Natural killer cell (primary cell): ENCODE results near the gene RAD51B. TPM values are rescaled to one million over a fixed set of nuclear protein-coding genes. Genes with fewer than 3 reads are reported as not detected.

Source experiments
- ATAC-seq, 3 donors: fragments of 150-1000 bp in 2 of 3; fragments of 200-7000 bp in 1 of 3; cut with Tn5 transposase; 1 replicate in 1 of 3; 2 replicates in 2 of 3; pipeline ENCODE4 v1.10.0; 2021; ENCODE audit warnings: mild to moderate bottlenecking in 2 of 3, moderate library complexity in 2 of 3
- DNase-seq, 2 donors: peaks; one replicate each; pipeline versions ENCODE4 v3.0.0 to v3.0.0-alpha.2; 2013 to 2021; ENCODE audit warnings: mixed read lengths in 1 of 2
- H3K27ac ChIP-seq: one replicate; pipeline ENCODE4 v1.5.1; 2013; ENCODE audit warnings: mild to moderate bottlenecking, low read length
- H3K27me3 ChIP-seq: one replicate; pipeline ENCODE4 v1.6.1; 2013; ENCODE audit warnings: low read length; ENCODE audit not compliant: control insufficient read depth, insufficient read depth
- H3K36me3 ChIP-seq: one replicate; pipeline ENCODE4 v1.6.1; 2013; ENCODE audit warnings: low read length; ENCODE audit not compliant: control insufficient read depth, insufficient read depth
- H3K4me1 ChIP-seq: one replicate; pipeline ENCODE4 v1.6.1; 2013; ENCODE audit warnings: low read length; ENCODE audit not compliant: control insufficient read depth, insufficient read depth
- H3K4me3 ChIP-seq: one replicate; pipeline ENCODE4 v1.5.1; 2013; ENCODE audit warnings: low read length
- H3K9me3 ChIP-seq: one replicate; pipeline ENCODE4 v1.6.1; 2013; ENCODE audit warnings: low read length; ENCODE audit not compliant: control insufficient read depth, insufficient read depth
- H3K27ac Mint-ChIP-seq, 2 donors: one replicate each; pipeline ENCODE4 v1.8.0; 2022; ENCODE audit warnings: mild to moderate bottlenecking in 2 of 2, mixed read lengths in 2 of 2, moderate library complexity in 1 of 2
- H3K27me3 Mint-ChIP-seq, 2 donors: one replicate each; pipeline ENCODE4 v1.8.0; 2022; ENCODE audit warnings: low read depth in 2 of 2, mixed read lengths in 2 of 2
- H3K36me3 Mint-ChIP-seq: one replicate; pipeline ENCODE4 v1.8.0; 2022; ENCODE audit warnings: mixed read lengths
- H3K4me1 Mint-ChIP-seq, 2 donors: one replicate each; pipeline ENCODE4 v1.8.0; 2022; ENCODE audit warnings: mixed read lengths in 2 of 2
- H3K4me3 Mint-ChIP-seq: one replicate; pipeline ENCODE4 v1.8.0; 2022; ENCODE audit warnings: mild to moderate bottlenecking, moderate library complexity, mixed read lengths
- H3K9me3 Mint-ChIP-seq, 2 donors: one replicate each; pipeline ENCODE4 v1.8.0; 2022; ENCODE audit warnings: mixed read lengths in 2 of 2
- WGBS: methylation state at CpG from one replicate; pipeline ENCODE4 v1.1.7; 2013; ENCODE audit warnings: missing lambda C conversion rate; ENCODE audit not compliant: insufficient coverage; 5-methylcytosine and 5-hydroxymethylcytosine counted together
- intact Hi-C: fragments of 100-400 bp; cut with micrococcal nuclease; formaldehyde crosslinking; loops from one replicate; pipeline ENCODE4 v1.14.2; 2022
- total RNA-seq, 4 donors: library from RNA; stranded (reverse); fragments of 120-200 nt in 1 of 4; gene quantifications; one replicate each; pipeline versions ENCODE4 v1.2.3 to v1.2.4, GENCODE V29; 2013 to 2022
- TF ChIP-seq, protein P1 (sequence below): fragments of 200-600 bp; IDR thresholded peaks from one replicate; pipeline ENCODE4 v1.8.0; 2022; ENCODE audit warnings: antibody characterized with exemption

The RAD51B gene
- total RNA-seq, 3 donors from 2014 or later (not counting 1 experiment from before 2014, with no cell fraction given): 28.1 to 37.6 (median 28.6) TPM

DNA sequence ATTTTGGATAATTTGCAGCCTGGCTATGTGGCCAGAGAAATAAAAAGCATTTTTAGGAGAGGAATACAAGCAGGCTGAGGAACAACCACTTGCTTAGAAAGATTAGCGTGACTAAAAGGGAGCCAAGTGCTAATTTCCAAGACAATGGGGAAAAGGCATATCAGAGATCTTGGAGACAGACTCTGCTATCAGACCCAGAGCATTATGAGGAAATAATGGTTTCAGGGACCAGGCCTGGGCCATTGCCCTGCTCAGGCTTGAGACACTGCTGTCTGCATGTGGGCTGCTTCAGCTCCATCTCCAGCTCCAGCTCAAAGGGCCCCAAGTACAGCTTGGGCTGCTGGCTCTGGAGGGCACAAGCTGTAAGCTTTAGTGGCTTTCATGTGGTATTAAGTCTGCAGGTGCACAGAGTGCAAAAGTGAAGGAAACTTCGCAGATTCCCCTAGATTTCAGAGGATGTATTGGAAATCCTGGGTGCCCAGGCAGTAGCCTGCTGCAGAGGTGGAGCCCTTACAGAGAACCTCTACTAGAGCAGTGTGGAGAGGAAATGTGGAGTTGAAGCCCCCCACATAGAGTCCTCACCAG is 524.0 kb downstream of the RAD51B start:
- Histone ChIP-seq H3K4me3 (no peak overlapping the region), H3K27me3 (no peaks in the 10 kb centered on the region), H3K27ac (no peak overlapping the region), H3K4me1 (peaks cover 4% of the 10 kb centered on the region), H3K36me3 (no peaks in the 10 kb centered on the region), H3K9me3 (peaks cover 4% of the 10 kb centered on the region)
- H3K4me1 Mint-ChIP-seq: peaks cover 23 to 24% of the 10 kb centered on the region in 2 donors
- H3K27ac Mint-ChIP-seq: no peak overlapping the region
- no peaks in the 10 kb centered on the region for H3K27me3 Mint-ChIP-seq
- intact Hi-C loops: no loop called here
- no peak for DNase-seq
- peaks cover 0 to 2% of the 10 kb centered on the region in 2 donors for H3K9me3 Mint-ChIP-seq
- H3K4me3 Mint-ChIP-seq: no peak overlapping the region
- no peaks in the 10 kb centered on the region for H3K36me3 Mint-ChIP-seq
- TF ChIP-seq, protein P1, sequence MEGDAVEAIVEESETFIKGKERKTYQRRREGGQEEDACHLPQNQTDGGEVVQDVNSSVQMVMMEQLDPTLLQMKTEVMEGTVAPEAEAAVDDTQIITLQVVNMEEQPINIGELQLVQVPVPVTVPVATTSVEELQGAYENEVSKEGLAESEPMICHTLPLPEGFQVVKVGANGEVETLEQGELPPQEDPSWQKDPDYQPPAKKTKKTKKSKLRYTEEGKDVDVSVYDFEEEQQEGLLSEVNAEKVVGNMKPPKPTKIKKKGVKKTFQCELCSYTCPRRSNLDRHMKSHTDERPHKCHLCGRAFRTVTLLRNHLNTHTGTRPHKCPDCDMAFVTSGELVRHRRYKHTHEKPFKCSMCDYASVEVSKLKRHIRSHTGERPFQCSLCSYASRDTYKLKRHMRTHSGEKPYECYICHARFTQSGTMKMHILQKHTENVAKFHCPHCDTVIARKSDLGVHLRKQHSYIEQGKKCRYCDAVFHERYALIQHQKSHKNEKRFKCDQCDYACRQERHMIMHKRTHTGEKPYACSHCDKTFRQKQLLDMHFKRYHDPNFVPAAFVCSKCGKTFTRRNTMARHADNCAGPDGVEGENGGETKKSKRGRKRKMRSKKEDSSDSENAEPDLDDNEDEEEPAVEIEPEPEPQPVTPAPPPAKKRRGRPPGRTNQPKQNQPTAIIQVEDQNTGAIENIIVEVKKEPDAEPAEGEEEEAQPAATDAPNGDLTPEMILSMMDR: no peak
- no peak for ATAC-seq
- 97% methylated on average over 2 of the region's 2 CpGs for WGBS

DNA sequence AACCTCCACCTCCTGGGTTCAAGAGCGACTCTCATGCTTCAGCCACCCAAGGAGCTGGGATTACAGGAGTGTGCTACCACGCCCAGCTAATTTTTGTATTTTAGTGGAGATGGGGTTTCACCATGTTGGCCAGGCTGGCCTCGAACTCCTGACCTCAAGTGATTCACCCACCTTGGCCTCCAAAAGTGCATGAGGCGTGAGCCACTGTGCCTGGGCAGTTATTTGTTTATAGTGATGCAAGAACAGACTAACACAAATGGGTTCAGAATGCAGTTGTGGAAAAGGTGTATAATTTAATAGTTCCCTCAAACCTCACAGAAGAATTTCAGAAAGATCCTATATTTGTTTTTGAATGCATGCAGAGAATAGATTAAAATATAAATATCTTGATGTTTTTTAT is 526.2 kb downstream of the RAD51B start:
- Histone ChIP-seq H3K27me3 (no peaks in the 10 kb centered on the region), H3K36me3 (no peaks in the 10 kb centered on the region), H3K4me1 (peaks cover 4% of the 10 kb centered on the region), H3K4me3 (no peak overlapping the region), H3K9me3 (peaks cover 4% of the 10 kb centered on the region), H3K27ac (no peak overlapping the region)
- H3K4me1 Mint-ChIP-seq: peaks cover 19 to 20% of the 10 kb centered on the region in 2 donors
- ATAC-seq (no peak), DNase-seq (no peak)
- peaks cover 0 to 2% of the 10 kb centered on the region in 2 donors for H3K9me3 Mint-ChIP-seq
- no peaks in the 10 kb centered on the region for H3K36me3 Mint-ChIP-seq
- intact Hi-C loops: no loop called here
- 96% methylated on average over 4 of the region's 4 CpGs for WGBS
- no peak overlapping the region for H3K27ac Mint-ChIP-seq
- no peak overlapping the region for H3K4me3 Mint-ChIP-seq
- TF ChIP-seq, protein P1: no peak
- no peaks in the 10 kb centered on the region for H3K27me3 Mint-ChIP-seq

DNA sequence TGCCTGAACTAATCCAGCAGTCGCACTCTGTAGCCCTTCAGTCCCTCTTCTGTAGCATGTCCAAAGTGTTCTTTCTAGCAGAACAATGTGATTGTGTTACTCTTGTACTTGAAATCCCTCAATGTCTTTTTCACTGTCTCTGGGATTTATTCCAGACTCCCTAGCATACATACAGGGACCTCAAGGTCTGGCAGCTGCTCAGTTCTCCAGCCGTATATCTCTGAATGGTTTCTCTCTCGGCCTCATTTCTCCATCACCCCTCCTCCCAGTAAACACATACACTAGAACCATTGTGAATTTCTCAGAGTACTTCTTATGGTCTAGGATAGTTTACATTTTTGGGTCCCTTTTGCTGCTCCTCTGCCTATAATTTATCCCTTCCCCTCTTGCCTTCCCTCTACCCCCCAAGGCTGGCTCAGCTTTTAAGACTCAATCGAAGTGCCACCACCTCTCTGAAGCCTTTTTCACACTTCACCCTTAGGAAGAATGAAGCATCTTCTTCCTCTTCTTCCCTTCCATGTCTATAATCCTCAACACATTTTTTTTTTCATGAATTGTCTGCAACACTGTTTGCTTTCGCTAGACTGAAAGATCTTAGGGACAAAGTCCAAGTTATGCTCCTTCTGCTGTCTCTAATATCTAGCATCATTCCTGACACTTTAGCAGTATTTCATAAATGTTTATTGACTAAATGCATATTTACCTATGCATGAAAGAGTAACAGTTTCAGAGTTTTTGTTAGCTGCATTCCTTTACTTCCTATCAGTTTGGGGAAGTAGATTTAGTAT is 527.2 kb downstream of the RAD51B start:
- Mint-ChIP-seq H3K27ac (no peak overlapping the region), H3K27me3 (peaks cover 0 to 2% of the 10 kb centered on the region in 2 donors), H3K9me3 (peaks cover 0 to 2% of the 10 kb centered on the region in 2 donors), H3K4me1 (peaks cover 9 to 23% of the 10 kb centered on the region in 2 donors), H3K36me3 (no peaks in the 10 kb centered on the region), H3K4me3 (no peak overlapping the region)
- Histone ChIP-seq H3K36me3 (no peaks in the 10 kb centered on the region), H3K4me3 (no peak overlapping the region), H3K4me1 (peaks cover under 1% of the 10 kb centered on the region), H3K27me3 (no peaks in the 10 kb centered on the region), H3K27ac (no peak overlapping the region), H3K9me3 (peaks cover 4% of the 10 kb centered on the region)
- intact Hi-C loops: no loop called here
- 98% methylated on average over 5 of the region's 5 CpGs for whole genome bisulfite sequencing
- DNase-seq (no peak), ATAC-seq (no peak)
- TF ChIP-seq, protein P1: no peak
